ENCODE data around the gene UNC5CL. TPM values are rescaled to one million over a fixed set of nuclear protein-coding genes. Genes with fewer than 3 reads are reported as not detected.
"Not testable (repeated sequence)": the region's sequence is repeated elsewhere in the genome, so short reads cannot be mapped to it uniquely, and the experiment has no call there.

Gene UNC5CL
- total RNA-seq, 1 experiment from 2014 or later: 0.58 TPM

DNA sequence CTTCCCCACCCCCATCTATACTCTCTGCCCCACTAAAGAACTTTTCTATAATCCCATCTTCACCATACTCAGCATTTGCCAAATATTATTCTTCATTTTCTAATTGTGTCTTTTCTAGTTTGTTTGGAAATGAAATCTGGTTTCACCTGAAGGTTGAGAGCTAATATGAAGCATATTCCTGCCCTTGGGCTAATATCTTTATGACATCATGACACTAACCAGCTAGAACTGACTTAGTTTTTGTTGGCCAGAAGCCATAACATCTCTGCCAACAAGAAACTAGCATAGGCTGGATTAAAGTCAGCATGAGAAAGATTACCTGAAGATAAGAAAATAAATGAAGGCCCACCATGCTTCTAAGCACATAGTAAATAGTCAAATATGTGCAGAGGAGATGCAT, 16.7 kb downstream of the UNC5CL start:
- peaks cover 36% of the 10 kb centered on the region for H3K4me1 ChIP-seq (ENCODE audit: insufficient read depth, low read length)
- no peak overlapping the region for H3K9ac ChIP-seq (ENCODE audit: low read length)
- CTCF ChIA-PET: interaction anchor here (0.8 kb wide), 1 partner anchor 50 kb away, joined by 4 read pairs; the partner anchor contains the start of gene NFYA
- POLR2A ChIA-PET (ENCODE audit: unreplicated experiment): no interaction called here
- H3K9me3 ChIP-seq (ENCODE audit: low read length): no peaks in the 10 kb centered on the region
- no peak overlapping the region for H2AFZ ChIP-seq (ENCODE audit: low read length)
- BruUV-seq (replicated peaks): no TSS peak
- intact Hi-C loops (cut with micrococcal nuclease): no loop called here
- no peaks in the 10 kb centered on the region for H3K36me3 ChIP-seq (ENCODE audit: low read depth, low read length)
- peak overlapping the region; percentile 66 for H3K27ac ChIP-seq (ENCODE audit: low read length)
- no peaks in the 10 kb centered on the region for H3K27me3 ChIP-seq (ENCODE audit: low read length)
- H3K4me3 ChIP-seq (ENCODE audit: low read length): no peak overlapping the region
- no peaks in the 10 kb centered on the region for H3K9me2 ChIP-seq (replicated peaks; ENCODE audit: low read length)
- H4K20me1 ChIP-seq (ENCODE audit: low read length): no peaks in the 10 kb centered on the region
- TF ChIP-seq, protein P1, sequence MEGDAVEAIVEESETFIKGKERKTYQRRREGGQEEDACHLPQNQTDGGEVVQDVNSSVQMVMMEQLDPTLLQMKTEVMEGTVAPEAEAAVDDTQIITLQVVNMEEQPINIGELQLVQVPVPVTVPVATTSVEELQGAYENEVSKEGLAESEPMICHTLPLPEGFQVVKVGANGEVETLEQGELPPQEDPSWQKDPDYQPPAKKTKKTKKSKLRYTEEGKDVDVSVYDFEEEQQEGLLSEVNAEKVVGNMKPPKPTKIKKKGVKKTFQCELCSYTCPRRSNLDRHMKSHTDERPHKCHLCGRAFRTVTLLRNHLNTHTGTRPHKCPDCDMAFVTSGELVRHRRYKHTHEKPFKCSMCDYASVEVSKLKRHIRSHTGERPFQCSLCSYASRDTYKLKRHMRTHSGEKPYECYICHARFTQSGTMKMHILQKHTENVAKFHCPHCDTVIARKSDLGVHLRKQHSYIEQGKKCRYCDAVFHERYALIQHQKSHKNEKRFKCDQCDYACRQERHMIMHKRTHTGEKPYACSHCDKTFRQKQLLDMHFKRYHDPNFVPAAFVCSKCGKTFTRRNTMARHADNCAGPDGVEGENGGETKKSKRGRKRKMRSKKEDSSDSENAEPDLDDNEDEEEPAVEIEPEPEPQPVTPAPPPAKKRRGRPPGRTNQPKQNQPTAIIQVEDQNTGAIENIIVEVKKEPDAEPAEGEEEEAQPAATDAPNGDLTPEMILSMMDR (conservative IDR thresholded peaks at IDR 0.05; ENCODE audit: low read depth, low read length): no peak
- no peak for TF ChIP-seq EZH2phosphoT487 (IDR thresholded peaks at IDR 0.05; ENCODE audit: borderline replicate concordance, low read length)
- no peak for TF ChIP-seq EZH2 (IDR thresholded peaks at IDR 0.05; ENCODE audit: low read length, unreplicated experiment)
- H3F3A ChIP-seq (ENCODE audit: low read length, unreplicated experiment): no peaks in the 10 kb centered on the region
- ATAC-seq: no peak; the same call in 1 of the 2 replicates
- H3K79me2 ChIP-seq (ENCODE audit: low read length): 0 out of 2 replicates have a peak, but pooled peaks cover 5% of the 10 kb centered on the region
- peak overlapping the region; percentile 24 for H3K4me2 ChIP-seq (ENCODE audit: low read length)
- DNase-seq: peak; percentile 62

DNA sequence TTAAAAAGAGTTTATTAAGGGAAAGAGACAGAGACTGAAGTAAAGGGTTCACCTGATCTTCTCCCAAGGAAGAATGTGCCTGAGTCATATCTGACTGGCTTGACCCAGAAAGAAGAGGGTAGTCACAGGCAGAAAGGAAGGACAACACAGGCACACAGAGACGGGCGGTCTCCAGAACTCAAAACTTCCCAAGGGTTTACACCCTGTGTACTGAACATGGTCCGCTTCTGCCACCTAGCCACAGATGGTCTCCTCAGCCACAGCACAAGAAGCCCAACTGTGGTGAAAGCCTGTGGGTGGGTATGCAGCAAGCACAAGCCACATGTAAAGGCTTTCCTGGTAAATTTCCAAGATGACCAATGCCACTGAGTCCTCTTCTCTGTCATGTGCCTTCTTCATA, 17.2 kb downstream of the UNC5CL start:
- Histone ChIP-seq H2AFZ (ENCODE audit: low read length) (no peak overlapping the region), H3K27ac (ENCODE audit: low read length) (peak overlapping the region; percentile 66), H3K9ac (ENCODE audit: low read length) (no peak overlapping the region), H3K4me3 (ENCODE audit: low read length) (no peak overlapping the region), H4K20me1 (ENCODE audit: low read length) (no peaks in the 10 kb centered on the region), H3K79me2 (ENCODE audit: low read length) (0 out of 2 replicates have a peak, but pooled peaks cover 5% of the 10 kb centered on the region), H3K9me3 (ENCODE audit: low read length) (no peaks in the 10 kb centered on the region), H3K9me2 (replicated peaks; ENCODE audit: low read length) (no peaks in the 10 kb centered on the region), H3K4me2 (ENCODE audit: low read length) (peak overlapping the region; percentile 24), H3K36me3 (ENCODE audit: low read depth, low read length) (no peaks in the 10 kb centered on the region), H3K4me1 (ENCODE audit: insufficient read depth, low read length) (peaks cover 31% of the 10 kb centered on the region), H3F3A (ENCODE audit: low read length, unreplicated experiment) (no peaks in the 10 kb centered on the region), H3K27me3 (ENCODE audit: low read length) (no peaks in the 10 kb centered on the region)
- peak; percentile 65 for ATAC-seq
- ChIA-PET CTCF (interaction anchor here (0.8 kb wide), 1 partner anchor 51 kb away, joined by 4 read pairs; the partner anchor contains the start of gene NFYA), POLR2A (ENCODE audit: unreplicated experiment) (no interaction called here)
- peak; percentile 52 for DNase-seq
- intact Hi-C loops (cut with micrococcal nuclease): no loop called here
- BruUV-seq (replicated peaks): no TSS peak
- no peak for TF ChIP-seq EZH2 (IDR thresholded peaks at IDR 0.05; ENCODE audit: low read length, unreplicated experiment)
- TF ChIP-seq, protein P1 (conservative IDR thresholded peaks at IDR 0.05; ENCODE audit: low read depth, low read length): peak; percentile 48; the same call in 1 of the 2 replicates

- Histone ChIP-seq H3K9me3 (ENCODE audit: low read length) (no peaks in the 10 kb centered on the region), H3K27me3 (ENCODE audit: low read length) (no peaks in the 10 kb centered on the region), H3K36me3 (ENCODE audit: low read depth, low read length) (no peaks in the 10 kb centered on the region), H3K4me2 (ENCODE audit: low read length) (no peak overlapping the region), H3F3A (ENCODE audit: low read length, unreplicated experiment) (no peaks in the 10 kb centered on the region), H3K4me1 (ENCODE audit: insufficient read depth, low read length) (peaks cover 16% of the 10 kb centered on the region), H3K9me2 (replicated peaks; ENCODE audit: low read length) (no peaks in the 10 kb centered on the region), H3K4me3 (ENCODE audit: low read length) (no peak overlapping the region), H3K27ac (ENCODE audit: low read length) (no peak overlapping the region), H3K9ac (ENCODE audit: low read length) (no peak overlapping the region), H3K79me2 (ENCODE audit: low read length) (no peaks in the 10 kb centered on the region), H2AFZ (ENCODE audit: low read length) (no peak overlapping the region), H4K20me1 (ENCODE audit: low read length) (no peaks in the 10 kb centered on the region)
- DNase-seq: no peak
- CTCF ChIA-PET: no interaction called here
- ATAC-seq: no peak
- TF ChIP-seq EZH2phosphoT487 (IDR thresholded peaks at IDR 0.05; ENCODE audit: borderline replicate concordance, low read length): no peak
- TF ChIP-seq, protein P1 (conservative IDR thresholded peaks at IDR 0.05; ENCODE audit: low read depth, low read length): no peak
- TF ChIP-seq EZH2 (IDR thresholded peaks at IDR 0.05; ENCODE audit: low read length, unreplicated experiment): no peak
- BruUV-seq (replicated peaks): no TSS peak
- POLR2A ChIA-PET (ENCODE audit: unreplicated experiment): no interaction called here
- intact Hi-C loops (cut with micrococcal nuclease): no loop called here
Observed at GRCh38 chr6:41017663-41018062, 21.4 kb downstream of the UNC5CL start.

GRCh38 chr6:41015860-41016259, 23.2 kb downstream of the UNC5CL start:
- H3K27me3 ChIP-seq (ENCODE audit: low read length); H3K4me1 ChIP-seq (ENCODE audit: insufficient read depth, low read length); H2AFZ ChIP-seq (ENCODE audit: low read length); H3K9me2 ChIP-seq (replicated peaks; ENCODE audit: low read length); intact Hi-C loops (cut with micrococcal nuclease); H3K79me2 ChIP-seq (ENCODE audit: low read length); BruUV-seq (replicated peaks); ATAC-seq; H3K4me2 ChIP-seq (ENCODE audit: low read length); H3K9me3 ChIP-seq (ENCODE audit: low read length); H3F3A ChIP-seq (ENCODE audit: low read length, unreplicated experiment); H3K9ac ChIP-seq (ENCODE audit: low read length); H3K27ac ChIP-seq (ENCODE audit: low read length); H3K36me3 ChIP-seq (ENCODE audit: low read depth, low read length); DNase-seq; POLR2A ChIA-PET (ENCODE audit: unreplicated experiment); CTCF ChIA-PET; H4K20me1 ChIP-seq (ENCODE audit: low read length); H3K4me3 ChIP-seq (ENCODE audit: low read length): not testable (repeated sequence)
